Stimulated activated naive B cell treated with anti-CD40 and anti-IgM and Interleukin-4, amounts not matched to agents 10 μg/mL and 1 μg/mL and 100 μg/mL, for 72 hours (primary cell): ENCODE data around the gene ASIC2.

ENCODE experiments used
- ATAC-seq, 2 donors: fragments of 150-1000 bp; cut with Tn5 transposase; replicated peaks; 2 replicates each; pipeline ENCODE4 v1.10.0; 2021; ENCODE audit warnings: moderate library complexity in 1 of 2
- DNase-seq: peaks from one replicate; pipeline ENCODE4 v3.0.0; 2021
- H3K27ac Mint-ChIP-seq: one replicate; pipeline ENCODE4 v1.8.0; 2022; ENCODE audit warnings: mild to moderate bottlenecking, mixed read lengths
- H3K27me3 Mint-ChIP-seq, 2 donors: one replicate each; pipeline ENCODE4 v1.8.0; 2022; ENCODE audit warnings: mixed read lengths in 2 of 2
- H3K36me3 Mint-ChIP-seq, 2 donors: one replicate each; pipeline ENCODE4 v1.8.0; 2022; ENCODE audit warnings: mixed read lengths in 2 of 2, mild to moderate bottlenecking in 1 of 2
- H3K4me1 Mint-ChIP-seq, 2 donors: one replicate each; pipeline ENCODE4 v1.8.0; 2022; ENCODE audit warnings: mixed read lengths in 2 of 2, mild to moderate bottlenecking in 1 of 2
- H3K4me3 Mint-ChIP-seq, 2 donors: one replicate each; pipeline ENCODE4 v1.8.0; 2022; ENCODE audit warnings: mild to moderate bottlenecking in 2 of 2, mixed read lengths in 2 of 2, moderate library complexity in 1 of 2
- H3K9me3 Mint-ChIP-seq, 2 donors: one replicate each; pipeline ENCODE4 v1.8.0; 2022; ENCODE audit warnings: mixed read lengths in 2 of 2, mild to moderate bottlenecking in 1 of 2

The ASIC2 gene

DNA sequence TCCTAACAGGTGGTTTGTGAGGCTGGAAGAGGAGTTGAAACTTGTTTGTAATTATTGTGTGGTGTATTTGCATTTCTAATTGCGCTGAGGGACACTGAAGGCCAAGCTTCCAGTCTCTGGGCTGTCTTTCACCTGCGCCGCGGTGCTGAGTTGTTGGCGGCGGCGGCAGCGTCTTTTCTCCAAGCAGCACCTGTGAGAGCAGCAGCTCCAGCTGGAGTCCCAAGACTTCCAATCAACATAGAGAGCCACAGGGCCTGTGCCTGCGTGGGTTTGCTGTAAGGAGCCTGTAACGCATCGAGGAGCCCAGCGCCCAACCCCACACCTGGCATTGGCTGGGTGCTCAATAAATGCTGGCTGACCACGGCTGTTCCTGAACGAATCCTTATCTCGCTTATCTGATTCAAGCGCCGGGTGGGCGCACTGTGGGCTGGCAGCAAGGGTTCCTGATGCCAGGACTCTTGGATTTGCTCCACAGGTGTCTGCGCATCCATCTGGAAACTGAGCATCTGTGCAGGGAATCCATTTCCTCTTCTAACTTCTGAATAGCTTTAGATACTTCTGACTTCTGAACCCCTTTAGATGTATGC is 138.1 kb downstream of the ASIC2 start:
- DNase-seq: no peak
- no peaks in the 10 kb centered on the region for H3K4me1 Mint-ChIP-seq
- no peak overlapping the region for H3K27ac Mint-ChIP-seq
- no peaks in the 10 kb centered on the region for H3K9me3 Mint-ChIP-seq
- peaks cover 3 to 5% of the 10 kb centered on the region in 2 donors for H3K27me3 Mint-ChIP-seq
- H3K4me3 Mint-ChIP-seq: no peak overlapping the region
- no peaks in the 10 kb centered on the region for H3K36me3 Mint-ChIP-seq
- ATAC-seq: no peak

DNA sequence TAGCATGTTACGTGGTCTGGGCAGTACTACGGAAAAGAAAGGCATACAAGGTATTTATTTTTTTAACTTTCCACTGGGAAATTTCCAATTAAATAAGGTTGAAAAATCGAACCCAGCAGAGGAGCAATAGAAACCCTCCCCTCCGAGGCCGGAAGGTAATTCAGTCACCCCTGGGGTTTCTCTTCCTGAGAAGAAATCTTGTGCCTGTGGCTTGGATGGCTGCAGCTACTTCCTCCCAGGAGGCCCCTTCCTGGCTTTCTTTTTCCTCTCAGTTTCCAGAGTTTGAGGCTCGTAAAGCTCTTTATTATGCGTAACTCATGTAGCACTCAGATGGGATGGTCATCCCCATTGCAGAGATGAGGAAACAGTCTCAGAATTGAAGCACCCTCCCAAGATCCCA is 140.3 kb downstream of the ASIC2 start:
- DNase-seq (no peak), ATAC-seq (no peak)
- Mint-ChIP-seq H3K4me3 (no peak overlapping the region), H3K36me3 (no peaks in the 10 kb centered on the region), H3K27me3 (peaks cover 3 to 5% of the 10 kb centered on the region in 2 donors), H3K9me3 (no peaks in the 10 kb centered on the region), H3K27ac (no peak overlapping the region), H3K4me1 (no peaks in the 10 kb centered on the region)

GRCh38 chr17:33151565-33151964 is 141.5 kb downstream of the ASIC2 start:
- Mint-ChIP-seq H3K27ac (no peak overlapping the region), H3K4me3 (no peak overlapping the region), H3K9me3 (no peaks in the 10 kb centered on the region), H3K27me3 (peaks cover 3 to 5% of the 10 kb centered on the region in 2 donors), H3K4me1 (no peaks in the 10 kb centered on the region), H3K36me3 (no peaks in the 10 kb centered on the region)
- no peak for ATAC-seq
- DNase-seq: no peak

DNA sequence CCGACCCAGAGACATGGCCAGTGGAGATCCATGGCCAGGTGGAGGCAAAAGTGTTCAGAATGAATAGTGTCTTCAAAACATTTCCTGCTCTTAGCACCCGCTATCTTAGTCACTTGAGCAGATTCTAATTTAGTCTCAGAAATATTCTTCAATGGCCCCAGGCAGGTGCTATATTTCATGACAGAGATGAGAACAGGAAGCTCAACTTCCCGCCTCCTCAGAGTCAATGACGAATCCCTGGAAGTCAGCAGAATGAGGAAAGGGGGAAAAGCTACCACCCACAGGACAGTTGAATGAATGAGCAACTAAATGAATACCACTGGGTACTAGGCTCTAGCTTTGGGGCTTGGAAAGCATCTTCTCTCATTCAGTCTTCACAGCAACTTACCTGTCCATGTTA is 147.2 kb downstream of the ASIC2 start:
- DNase-seq (no peak), ATAC-seq (no peak)
- Mint-ChIP-seq H3K27me3 (peaks cover 0 to under 1% of the 10 kb centered on the region in 2 donors), H3K9me3 (no peaks in the 10 kb centered on the region), H3K4me1 (no peaks in the 10 kb centered on the region), H3K4me3 (no peak overlapping the region), H3K27ac (no peak overlapping the region), H3K36me3 (no peaks in the 10 kb centered on the region)

- no peak for ATAC-seq
- no peak for DNase-seq
- H3K9me3 Mint-ChIP-seq: no peaks in the 10 kb centered on the region
- H3K27me3 Mint-ChIP-seq: no peaks in the 10 kb centered on the region
- no peak overlapping the region for H3K4me3 Mint-ChIP-seq
- H3K36me3 Mint-ChIP-seq: no peaks in the 10 kb centered on the region
- H3K27ac Mint-ChIP-seq: no peak overlapping the region
- H3K4me1 Mint-ChIP-seq: no peaks in the 10 kb centered on the region
These were observed 148.3 kb downstream of the ASIC2 start for GRCh38 chr17:33144837-33145236.

DNA sequence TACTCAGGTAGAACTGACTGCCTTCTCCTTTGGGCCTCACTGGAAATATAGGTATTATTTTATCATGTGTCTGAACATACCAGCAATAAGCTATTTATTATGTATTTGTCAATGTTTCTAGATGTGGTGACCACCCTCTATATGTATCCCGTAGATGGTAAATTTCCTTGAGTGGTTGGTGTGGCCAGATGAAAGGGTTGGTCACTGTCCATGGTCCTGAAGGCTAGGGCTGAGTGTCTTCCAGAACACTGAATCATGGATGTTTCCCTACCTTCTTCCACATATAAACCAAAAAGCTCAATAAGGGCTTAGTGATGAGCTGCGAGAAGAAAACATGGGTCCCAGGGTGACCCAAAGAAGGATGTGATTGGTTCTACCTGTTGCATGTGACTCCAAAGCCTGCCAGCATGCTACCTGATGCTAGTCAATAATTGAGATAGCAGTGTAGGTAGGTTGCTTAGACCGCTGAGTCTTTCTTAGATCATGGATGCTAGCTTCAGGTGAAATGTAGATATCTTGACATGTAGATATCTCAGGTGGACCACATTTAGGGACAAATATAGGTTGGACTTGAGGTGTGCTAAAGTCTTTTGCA is 150.3 kb downstream of the ASIC2 start:
- Mint-ChIP-seq H3K27ac (no peak overlapping the region), H3K27me3 (peaks cover 0 to 10% of the 10 kb centered on the region in 2 donors), H3K4me3 (no peak overlapping the region), H3K4me1 (no peaks in the 10 kb centered on the region), H3K36me3 (no peaks in the 10 kb centered on the region), H3K9me3 (no peaks in the 10 kb centered on the region)
- no peak for DNase-seq
- ATAC-seq: no peak

GRCh38 chr17:33140413-33141099 is 152.5 kb downstream of the ASIC2 start:
- H3K4me1 Mint-ChIP-seq: no peaks in the 10 kb centered on the region
- H3K9me3 Mint-ChIP-seq: no peaks in the 10 kb centered on the region
- ATAC-seq (no peak), DNase-seq (no peak)
- H3K4me3 Mint-ChIP-seq: no peak overlapping the region
- H3K36me3 Mint-ChIP-seq: no peaks in the 10 kb centered on the region
- peaks cover 0 to 10% of the 10 kb centered on the region in 2 donors for H3K27me3 Mint-ChIP-seq
- H3K27ac Mint-ChIP-seq: no peak overlapping the region

DNA sequence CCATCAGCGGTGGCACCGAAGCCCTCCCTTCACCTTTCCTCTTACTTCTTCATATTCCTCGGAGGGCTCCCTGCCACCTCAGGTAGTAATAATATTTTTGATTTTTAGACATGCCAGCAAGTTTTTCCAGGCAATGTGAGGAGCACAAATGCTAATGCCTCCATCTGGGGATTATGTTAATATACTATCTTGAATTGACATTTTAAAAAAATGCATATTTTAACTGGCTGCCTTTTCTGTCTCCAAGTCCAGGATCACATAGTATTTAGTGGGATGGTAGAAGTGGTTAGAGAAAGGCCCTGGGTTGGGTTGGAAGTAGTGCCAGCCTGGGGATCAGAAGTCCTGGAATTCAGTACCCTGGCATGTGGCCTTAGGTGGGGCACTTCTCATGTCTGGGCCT is 154.5 kb downstream of the ASIC2 start:
- Mint-ChIP-seq H3K36me3 (no peaks in the 10 kb centered on the region), H3K4me1 (no peaks in the 10 kb centered on the region), H3K27me3 (peaks cover under 1 to 10% of the 10 kb centered on the region in 2 donors), H3K27ac (no peak overlapping the region), H3K9me3 (no peaks in the 10 kb centered on the region), H3K4me3 (no peak overlapping the region)
- no peak for DNase-seq
- no peak for ATAC-seq

GRCh38 chr17:33137426-33137825 is 155.7 kb downstream of the ASIC2 start:
- Mint-ChIP-seq H3K27me3 (peaks cover 3 to 10% of the 10 kb centered on the region in 2 donors), H3K36me3 (no peaks in the 10 kb centered on the region)

DNA sequence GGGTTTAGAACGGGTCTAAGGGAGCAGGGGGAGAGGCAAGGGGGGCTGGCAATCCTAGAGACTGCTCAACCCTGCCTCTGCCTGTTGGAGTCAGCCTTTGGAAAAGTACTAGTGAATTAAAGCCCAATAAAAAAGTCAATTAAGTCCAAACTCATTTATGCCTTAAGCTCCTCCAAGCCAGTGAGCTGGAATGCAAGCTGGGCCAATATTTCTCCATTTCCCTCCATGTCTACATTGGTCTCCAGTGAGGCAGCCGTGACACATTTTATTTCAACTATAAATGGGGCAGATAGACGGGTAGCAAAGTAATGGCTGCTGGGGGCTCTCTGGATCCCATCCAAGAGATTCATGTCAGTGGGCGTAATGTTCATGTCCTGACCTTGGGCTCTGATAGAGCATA is 157.4 kb downstream of the ASIC2 start:
- no peak overlapping the region for H3K27ac Mint-ChIP-seq
- peaks cover 7 to 10% of the 10 kb centered on the region in 2 donors for H3K27me3 Mint-ChIP-seq
- no peak overlapping the region for H3K4me3 Mint-ChIP-seq
- H3K36me3 Mint-ChIP-seq: no peaks in the 10 kb centered on the region
- no peaks in the 10 kb centered on the region for H3K9me3 Mint-ChIP-seq
- DNase-seq (no peak), ATAC-seq (no peak)
- H3K4me1 Mint-ChIP-seq: no peaks in the 10 kb centered on the region

More at GRCh38 chr17:33137426-33137825, 155.7 kb downstream of the ASIC2 start:
- no peak overlapping the region for H3K4me3 Mint-ChIP-seq
- ATAC-seq (no peak), DNase-seq (no peak)
- H3K27ac Mint-ChIP-seq: no peak overlapping the region
- no peaks in the 10 kb centered on the region for H3K9me3 Mint-ChIP-seq
- no peaks in the 10 kb centered on the region for H3K4me1 Mint-ChIP-seq

GRCh38 chr17:33131620-33132019 is 161.5 kb downstream of the ASIC2 start:
- Mint-ChIP-seq H3K36me3 (no peaks in the 10 kb centered on the region), H3K9me3 (no peaks in the 10 kb centered on the region), H3K4me3 (no peak overlapping the region), H3K27me3 (peaks cover 5 to 11% of the 10 kb centered on the region in 2 donors), H3K27ac (no peak overlapping the region), H3K4me1 (no peaks in the 10 kb centered on the region)
- DNase-seq (no peak), ATAC-seq (no peak)

DNA sequence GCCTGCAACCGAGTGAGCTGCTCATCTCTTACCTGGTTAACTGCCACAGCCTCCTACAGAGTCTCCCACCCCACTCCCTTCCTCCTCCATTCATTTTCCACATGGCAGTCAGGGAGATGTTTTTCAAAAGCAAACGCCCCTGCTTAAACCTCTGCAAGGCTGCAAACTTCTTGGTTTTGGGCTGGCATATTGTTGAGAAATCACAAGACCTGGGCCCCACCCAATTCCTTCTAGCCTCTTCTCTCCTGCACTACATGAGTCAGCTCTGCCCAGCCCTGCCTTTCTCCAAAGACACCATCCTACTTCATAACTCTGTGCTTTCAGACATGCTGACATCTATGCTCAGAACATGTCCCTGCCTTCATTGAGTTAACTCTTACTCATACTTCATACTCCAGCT is 165.4 kb downstream of the ASIC2 start:
- no peaks in the 10 kb centered on the region for H3K36me3 Mint-ChIP-seq
- H3K9me3 Mint-ChIP-seq: no peaks in the 10 kb centered on the region
- no peak overlapping the region for H3K27ac Mint-ChIP-seq
- no peak for ATAC-seq
- H3K4me1 Mint-ChIP-seq: no peaks in the 10 kb centered on the region
- DNase-seq: no peak
- peaks cover 5 to 11% of the 10 kb centered on the region in 2 donors for H3K27me3 Mint-ChIP-seq
- H3K4me3 Mint-ChIP-seq: no peak overlapping the region

- H3K36me3 Mint-ChIP-seq: no peaks in the 10 kb centered on the region
- no peak overlapping the region for H3K27ac Mint-ChIP-seq
- no peaks in the 10 kb centered on the region for H3K4me1 Mint-ChIP-seq
- DNase-seq: no peak
- ATAC-seq: no peak
- H3K27me3 Mint-ChIP-seq: peaks cover 7 to 10% of the 10 kb centered on the region in 2 donors
- no peak overlapping the region for H3K4me3 Mint-ChIP-seq
- no peaks in the 10 kb centered on the region for H3K9me3 Mint-ChIP-seq
These were observed 167.0 kb downstream of the ASIC2 start for GRCh38 chr17:33126086-33126485.

DNA sequence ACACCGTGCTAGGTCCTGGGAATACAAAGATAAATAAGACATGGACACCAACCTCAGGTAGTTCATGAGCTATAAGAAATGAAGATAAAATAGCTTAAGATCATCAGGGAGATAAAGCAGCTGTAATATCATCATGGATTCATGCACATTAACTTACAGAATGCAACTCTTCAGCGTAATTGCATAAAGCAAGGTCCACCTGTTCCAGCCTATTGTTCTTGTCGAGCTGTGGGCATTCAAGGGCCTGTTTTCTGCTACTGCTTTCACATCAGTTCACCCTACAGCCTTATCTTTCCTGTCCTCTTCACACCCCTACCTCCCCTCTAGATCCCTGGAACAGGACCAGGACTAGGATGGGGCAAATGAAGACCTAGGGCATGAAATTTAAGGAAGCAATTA is 167.5 kb downstream of the ASIC2 start:
- no peaks in the 10 kb centered on the region for H3K4me1 Mint-ChIP-seq
- H3K36me3 Mint-ChIP-seq: no peaks in the 10 kb centered on the region
- H3K9me3 Mint-ChIP-seq: no peaks in the 10 kb centered on the region
- H3K27ac Mint-ChIP-seq: no peak overlapping the region
- ATAC-seq (no peak), DNase-seq (no peak)
- H3K27me3 Mint-ChIP-seq: peaks cover 7 to 15% of the 10 kb centered on the region in 2 donors
- H3K4me3 Mint-ChIP-seq: no peak overlapping the region

- H3K4me1 Mint-ChIP-seq: no peaks in the 10 kb centered on the region
- H3K36me3 Mint-ChIP-seq: no peaks in the 10 kb centered on the region
- H3K27me3 Mint-ChIP-seq: peaks cover 7 to 18% of the 10 kb centered on the region in 2 donors
- H3K27ac Mint-ChIP-seq: no peak overlapping the region
- H3K9me3 Mint-ChIP-seq: no peaks in the 10 kb centered on the region
- DNase-seq (no peak), ATAC-seq (no peak)
- H3K4me3 Mint-ChIP-seq: no peak overlapping the region
These were observed 168.1 kb downstream of the ASIC2 start for GRCh38 chr17:33124871-33125551.
